BLaER1 (cell line): ENCODE data around the gene AMFR.
A peak's percentile ranks its signal among the peaks of the same experiment; 100 is the strongest.

Experiments used
- H3K27ac ChIP-seq: shearing (Covaris generic); formaldehyde crosslinking; 2 replicates; pipeline ENCODE4 v1.8.1; 2022
- H3K27me3 ChIP-seq: shearing (Covaris generic); formaldehyde crosslinking; 2 replicates; pipeline ENCODE4 v1.8.1; 2022
- H3K36me3 ChIP-seq: shearing (Covaris generic); formaldehyde crosslinking; 2 replicates; pipeline ENCODE4 v1.8.1; 2022
- H3K4me1 ChIP-seq: shearing (Covaris generic); formaldehyde crosslinking; 2 replicates; pipeline ENCODE4 v1.8.1; 2022
- H3K4me2 ChIP-seq: shearing (Covaris generic); formaldehyde crosslinking; 2 replicates; pipeline ENCODE4 v1.8.1; 2022
- H3K4me3 ChIP-seq: shearing (Covaris generic); formaldehyde crosslinking; 2 replicates; pipeline ENCODE4 v1.8.1; 2022
- H3K9ac ChIP-seq: shearing (Covaris generic); formaldehyde crosslinking; 2 replicates; pipeline ENCODE4 v1.8.1; 2022
- H3K9me3 ChIP-seq: shearing (Covaris generic); formaldehyde crosslinking; 2 replicates; pipeline ENCODE4 v1.8.1; 2022
- H4K20me1 ChIP-seq: shearing (Covaris generic); formaldehyde crosslinking; 2 replicates; pipeline ENCODE4 v1.8.1; 2022
- Cebpa-rat ChIP-seq: shearing (Covaris generic); IDR thresholded peaks from 2 replicates; pipeline ENCODE4 v1.8.1; 2022

Gene AMFR

DNA sequence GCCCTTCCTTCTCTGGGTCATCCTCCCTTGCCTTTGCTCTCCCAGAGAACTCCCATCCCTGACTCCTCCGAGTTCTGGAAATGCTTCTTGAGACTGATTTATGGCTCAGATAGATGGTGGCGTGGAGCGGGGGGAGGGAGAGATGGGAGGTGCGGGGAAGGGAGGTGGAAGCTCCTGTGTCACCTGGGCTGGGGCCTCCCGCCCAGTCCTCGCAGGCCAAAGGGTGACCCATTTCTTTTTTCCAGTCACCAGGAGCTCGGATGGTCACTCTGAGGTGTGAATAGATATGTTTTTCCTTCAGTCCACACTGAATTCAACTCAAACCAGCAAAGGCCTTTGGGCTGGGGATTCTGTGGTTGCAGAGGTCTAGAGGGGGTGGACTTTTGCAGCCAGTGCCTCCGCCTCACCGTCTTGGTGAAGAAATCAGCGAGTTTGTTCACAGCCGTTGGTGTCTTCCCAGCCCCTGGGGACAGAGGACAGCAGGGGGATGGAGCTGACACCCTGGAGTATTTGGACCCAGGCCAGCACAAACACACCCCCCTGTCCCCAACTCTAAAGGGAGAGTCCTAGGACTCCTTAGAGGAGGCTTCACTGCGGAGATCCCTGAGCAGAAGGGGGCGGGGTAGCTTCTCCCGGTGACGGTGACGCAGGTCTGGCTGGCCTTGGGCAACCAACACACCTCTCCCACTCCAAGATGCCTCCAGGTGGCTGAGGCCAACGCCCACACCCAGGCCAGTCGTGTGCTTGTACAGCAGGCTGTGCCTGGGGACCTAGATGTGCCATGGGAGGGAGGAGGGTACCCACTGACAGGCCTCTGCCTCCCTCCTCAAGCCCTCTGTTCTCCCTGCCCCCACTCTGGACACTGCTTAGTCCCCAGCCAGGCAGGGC lies 80.6 kb downstream of the AMFR start:
- Histone ChIP-seq H3K36me3 (no peaks in the 10 kb centered on the region), H3K9ac (no peak overlapping the region), H3K27me3 (no peaks in the 10 kb centered on the region), H3K4me3 (no peak overlapping the region), H3K27ac (no peak overlapping the region), H3K4me1 (no peaks in the 10 kb centered on the region), H3K9me3 (no peaks in the 10 kb centered on the region), H4K20me1 (no peaks in the 10 kb centered on the region), H3K4me2 (no peak overlapping the region)
- no peak for TF ChIP-seq Cebpa-rat

DNA sequence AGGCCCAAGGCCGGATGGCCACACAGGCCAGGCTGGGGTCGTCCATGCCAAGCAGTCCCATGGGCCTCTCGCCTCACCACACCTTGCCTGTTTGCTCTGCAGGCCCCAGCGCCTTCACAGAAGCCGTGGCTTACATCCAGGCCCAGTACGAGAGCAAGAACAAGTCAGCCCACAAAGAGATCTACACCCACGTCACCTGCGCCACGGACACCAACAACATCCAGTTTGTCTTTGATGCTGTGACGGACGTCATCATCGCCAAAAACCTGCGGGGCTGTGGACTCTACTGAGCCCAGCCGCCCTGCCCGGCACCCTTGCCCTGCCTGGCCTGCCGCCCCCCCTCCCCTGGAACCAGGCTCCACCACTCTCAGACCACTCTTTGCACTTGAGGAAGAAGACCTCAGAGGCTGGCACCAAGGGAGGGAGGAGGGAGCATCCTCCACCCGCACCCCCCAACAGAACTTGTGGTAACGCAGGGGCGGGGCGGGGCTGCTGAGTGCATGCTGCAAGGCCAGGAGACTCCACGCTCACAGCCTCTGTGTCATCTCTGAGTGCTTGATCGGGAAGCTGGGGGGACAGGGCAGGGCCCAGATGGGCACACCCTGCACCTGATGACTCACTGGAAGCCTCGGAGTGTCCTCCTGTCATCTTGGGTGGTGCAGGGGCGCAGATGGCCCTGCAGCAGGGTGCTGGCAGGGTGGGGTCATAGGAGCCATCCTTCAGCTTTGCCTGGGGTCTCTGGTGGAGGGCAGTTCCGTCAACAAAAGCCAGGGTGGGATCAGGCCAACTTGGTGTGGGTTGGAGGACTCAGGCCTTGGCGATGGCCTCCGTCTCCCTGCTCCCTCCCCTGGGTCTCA lies 81.5 kb downstream of the AMFR start:
- no peak overlapping the region for H3K9ac ChIP-seq
- no peak overlapping the region for H3K27ac ChIP-seq
- H3K4me1 ChIP-seq, result peaks cover 2% of the 10 kb centered on the region
- no peaks in the 10 kb centered on the region for H4K20me1 ChIP-seq
- H3K27me3 ChIP-seq, result no peaks in the 10 kb centered on the region
- no peak overlapping the region for H3K4me2 ChIP-seq
- H3K4me3 ChIP-seq, result no peak overlapping the region
- no peak for TF ChIP-seq Cebpa-rat
- H3K9me3 ChIP-seq, result no peaks in the 10 kb centered on the region
- no peaks in the 10 kb centered on the region for H3K36me3 ChIP-seq

DNA sequence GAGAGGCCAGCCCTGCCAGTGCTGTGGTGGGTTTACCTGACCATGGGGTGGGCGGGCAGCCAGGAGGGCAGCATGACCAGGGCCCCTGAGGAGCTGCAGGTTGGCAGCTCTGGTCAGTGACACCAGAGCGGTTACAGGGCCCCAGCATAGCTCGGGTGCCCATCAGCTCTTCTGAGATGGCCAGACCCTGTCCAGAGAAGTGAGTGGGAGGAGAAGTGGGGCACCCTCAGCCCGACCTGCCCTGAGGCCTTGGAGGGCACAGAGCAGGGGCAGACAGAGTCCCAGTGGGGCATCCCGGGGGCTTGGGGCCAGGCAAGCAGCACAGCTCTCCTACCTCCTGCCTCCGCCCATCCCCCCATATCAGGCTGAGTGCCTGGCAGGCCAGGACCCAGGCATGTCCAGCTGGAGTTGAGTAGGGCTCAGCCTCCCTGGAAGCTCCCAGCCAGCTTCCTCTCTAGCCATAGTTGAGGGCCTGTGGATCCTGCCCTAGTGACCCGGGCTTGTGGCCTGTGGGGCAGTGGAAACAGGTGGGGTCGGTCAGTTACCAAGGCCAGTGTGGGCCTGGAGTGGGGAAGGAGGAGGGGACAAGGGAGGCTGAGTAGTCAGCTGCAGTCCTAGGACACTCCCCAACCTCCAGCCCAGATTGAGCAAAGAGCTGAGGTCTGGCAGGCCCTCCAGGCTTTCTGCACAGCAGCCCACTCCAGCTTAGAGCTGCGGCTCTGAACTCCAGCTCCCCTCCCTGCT lies 83.5 kb downstream of the AMFR start:
- no peak for TF ChIP-seq Cebpa-rat
- H3K27me3 ChIP-seq, result no peaks in the 10 kb centered on the region
- H3K36me3 ChIP-seq, result no peaks in the 10 kb centered on the region
- peaks cover 23% of the 10 kb centered on the region for H3K4me1 ChIP-seq
- peak overlapping the region; percentile 1; the same call in 1 of the 2 replicates for H3K27ac ChIP-seq
- H3K9ac ChIP-seq, result no peak overlapping the region
- no peaks in the 10 kb centered on the region for H3K9me3 ChIP-seq
- no peak overlapping the region for H3K4me2 ChIP-seq
- H4K20me1 ChIP-seq, result no peaks in the 10 kb centered on the region
- no peak overlapping the region for H3K4me3 ChIP-seq

DNA sequence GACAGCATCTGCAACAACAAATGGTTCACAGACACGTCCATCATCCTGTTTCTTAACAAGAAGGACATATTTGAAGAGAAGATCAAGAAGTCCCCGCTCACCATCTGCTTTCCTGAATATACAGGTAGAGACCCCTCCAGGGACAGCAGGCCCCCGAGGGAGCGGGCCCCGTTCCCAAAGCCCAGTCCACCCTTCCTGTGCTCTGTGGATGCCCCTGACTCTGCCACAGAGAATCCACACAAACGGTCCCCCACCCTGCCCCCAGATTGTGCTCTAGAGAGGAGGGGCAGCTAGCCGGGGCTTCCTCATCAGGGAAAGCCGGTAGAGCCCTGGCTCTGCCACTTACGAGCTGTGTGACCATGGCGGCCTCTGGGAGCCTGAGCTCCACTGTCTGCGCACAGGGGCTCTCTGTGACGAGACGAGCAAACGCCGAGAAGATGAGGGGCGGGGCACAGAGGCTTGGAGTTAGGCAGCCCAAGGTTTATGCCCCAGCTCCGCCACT lies 84.4 kb downstream of the AMFR start:
- peaks cover 32% of the 10 kb centered on the region for H3K4me1 ChIP-seq
- no peak for TF ChIP-seq Cebpa-rat
- H3K27me3 ChIP-seq, result no peaks in the 10 kb centered on the region
- H3K4me3 ChIP-seq, result no peak overlapping the region
- no peaks in the 10 kb centered on the region for H4K20me1 ChIP-seq
- no peaks in the 10 kb centered on the region for H3K9me3 ChIP-seq
- H3K9ac ChIP-seq, result no peak overlapping the region
- H3K36me3 ChIP-seq, result no peaks in the 10 kb centered on the region
- H3K27ac ChIP-seq, result no peak overlapping the region
- H3K4me2 ChIP-seq, result no peak overlapping the region

DNA sequence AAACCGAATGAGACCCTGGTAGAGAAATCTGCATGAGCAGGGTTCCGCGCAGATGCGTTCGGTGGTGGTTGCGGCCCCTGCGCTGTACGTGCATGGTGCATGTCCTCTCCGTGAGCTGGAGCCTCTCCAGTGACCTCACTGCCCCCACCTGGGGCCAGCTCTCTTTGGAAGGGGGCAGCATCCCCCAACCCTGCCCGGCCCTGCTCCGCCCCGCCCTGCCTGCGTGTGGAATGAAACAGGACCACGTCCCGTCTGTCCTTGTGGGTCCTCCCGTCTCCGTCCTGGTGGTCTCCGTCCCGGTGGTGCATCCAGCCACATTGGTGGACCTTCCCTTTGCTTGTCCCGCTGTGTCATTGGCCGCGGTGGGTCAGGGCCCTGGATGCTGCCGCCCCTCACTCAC lies 84.9 kb downstream of the AMFR start:
- Histone ChIP-seq H4K20me1 (no peaks in the 10 kb centered on the region), H3K27ac (no peak overlapping the region), H3K4me3 (no peak overlapping the region), H3K9me3 (no peaks in the 10 kb centered on the region), H3K36me3 (no peaks in the 10 kb centered on the region), H3K9ac (no peak overlapping the region), H3K4me1 (peaks cover 37% of the 10 kb centered on the region), H3K27me3 (no peaks in the 10 kb centered on the region), H3K4me2 (no peak overlapping the region)
- no peak for TF ChIP-seq Cebpa-rat

DNA sequence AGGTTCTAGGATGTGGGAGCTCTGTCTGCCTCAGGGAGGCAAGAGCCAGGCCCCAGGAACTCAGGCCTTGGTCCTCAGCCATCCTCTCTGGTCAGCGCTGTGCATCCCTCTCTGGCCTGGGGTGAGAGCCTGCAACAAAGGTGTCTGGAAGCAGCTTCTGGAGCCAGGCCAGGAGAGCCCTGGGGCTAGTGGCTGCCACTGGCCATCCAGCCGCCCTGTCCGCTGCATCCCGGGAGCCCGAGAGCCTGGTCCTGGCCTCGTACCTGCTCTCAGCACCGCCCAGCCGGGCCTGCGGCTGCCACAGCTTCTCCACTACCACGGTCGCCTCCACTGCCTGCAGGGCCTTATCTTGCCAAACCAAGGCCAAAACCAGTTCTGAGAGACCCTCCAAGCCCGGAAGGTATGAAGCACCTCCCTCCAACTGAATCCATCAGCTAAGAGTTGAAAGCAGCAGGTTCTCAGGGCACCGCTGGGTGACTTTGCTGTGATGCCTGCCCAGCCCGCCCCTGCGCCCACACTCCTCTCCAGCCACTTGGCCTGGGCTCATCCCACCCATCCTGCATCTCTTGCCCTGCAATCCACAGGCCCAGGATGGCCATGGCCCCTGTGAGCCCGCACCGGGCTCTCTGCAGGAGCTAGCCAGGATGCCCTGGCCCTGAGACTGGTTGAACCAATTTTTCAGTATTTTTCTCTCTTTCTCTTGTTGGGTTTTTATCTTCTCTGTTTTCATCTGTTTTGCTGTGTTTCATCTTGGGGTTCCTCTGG lies 85.7 kb downstream of the AMFR start:
- Histone ChIP-seq H3K4me2 (no peak overlapping the region), H3K36me3 (no peaks in the 10 kb centered on the region), H4K20me1 (no peaks in the 10 kb centered on the region), H3K4me3 (no peak overlapping the region), H3K4me1 (peaks cover 43% of the 10 kb centered on the region), H3K9ac (no peak overlapping the region), H3K9me3 (no peaks in the 10 kb centered on the region), H3K27ac (no peak overlapping the region), H3K27me3 (no peaks in the 10 kb centered on the region)
- TF ChIP-seq Cebpa-rat, result no peak

DNA sequence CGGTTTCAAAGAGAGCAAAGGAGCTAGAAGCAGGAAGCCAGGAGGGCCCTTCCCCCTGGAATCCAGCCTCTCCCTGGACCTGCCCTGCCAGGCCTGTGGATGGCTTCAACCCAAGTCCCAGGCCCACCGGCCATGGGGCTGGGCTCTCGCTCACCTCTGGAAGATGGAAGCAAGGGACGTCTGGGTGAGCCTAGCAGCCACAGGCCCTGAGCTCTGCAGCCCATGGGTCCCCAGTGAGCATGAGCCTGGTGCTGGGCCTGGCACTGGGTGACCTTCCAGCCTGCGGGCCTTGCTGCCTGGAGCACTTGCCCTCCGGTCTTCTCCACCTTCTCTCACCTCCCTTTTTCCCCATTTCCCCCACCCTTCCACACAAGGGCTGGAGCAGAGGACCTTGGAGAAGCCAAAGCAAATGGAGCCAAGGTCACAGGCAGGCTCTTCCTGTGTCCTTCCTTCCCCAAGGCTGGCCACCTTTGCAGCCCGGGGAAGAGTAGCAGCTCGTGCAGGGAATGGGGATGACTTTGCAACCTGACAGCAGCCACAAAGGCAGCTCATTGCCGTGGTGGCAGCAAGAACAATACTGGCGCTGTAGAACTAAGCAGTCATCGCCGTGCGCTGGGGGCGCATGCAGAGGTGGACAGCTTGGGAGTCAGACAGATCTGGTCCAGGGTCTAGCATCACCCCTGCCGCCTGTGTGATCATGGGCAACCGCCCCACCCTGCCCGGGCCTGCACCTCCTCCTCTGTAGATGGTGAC lies 86.6 kb downstream of the AMFR start:
- peak overlapping the region; percentile 89 for H3K4me2 ChIP-seq

DNA sequence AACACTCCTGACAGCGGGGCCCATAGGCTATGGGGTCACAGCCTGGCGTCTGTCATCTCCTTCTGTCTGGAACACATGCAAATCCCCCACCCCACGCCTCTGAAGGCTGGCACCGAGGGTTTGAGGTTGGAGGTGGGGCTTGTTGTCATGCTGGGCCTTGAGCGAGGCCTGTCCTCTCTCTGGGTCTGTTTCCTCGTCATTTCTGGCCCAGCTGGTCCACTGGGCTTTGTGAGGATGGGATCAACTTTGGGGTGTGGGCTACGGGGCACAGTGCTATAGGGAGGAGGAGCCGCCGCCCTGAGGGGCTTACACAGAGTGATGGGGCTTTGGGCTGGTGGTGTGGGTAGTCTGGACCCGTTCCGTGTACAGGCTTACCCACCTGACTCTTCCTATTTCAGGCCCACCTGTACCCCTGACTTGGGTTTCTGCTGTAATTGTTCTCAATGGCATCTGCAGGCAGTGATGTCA lies 87.5 kb downstream of the AMFR start:
- peaks cover 59% of the 10 kb centered on the region for H3K4me1 ChIP-seq
- H4K20me1 ChIP-seq, result no peaks in the 10 kb centered on the region
- no peaks in the 10 kb centered on the region for H3K36me3 ChIP-seq
- H3K4me2 ChIP-seq, result peak overlapping the region; percentile 89
- no peak for TF ChIP-seq Cebpa-rat
- H3K9me3 ChIP-seq, result no peaks in the 10 kb centered on the region
- peak overlapping the region; percentile 64 for H3K27ac ChIP-seq
- H3K27me3 ChIP-seq, result no peaks in the 10 kb centered on the region
- H3K4me3 ChIP-seq, result peak overlapping the region; percentile 38; the same call in 1 of the 2 replicates
- peak overlapping the region; percentile 50; the same call in 1 of the 2 replicates for H3K9ac ChIP-seq

More for the DNA sequence above, 86.6 kb downstream of the AMFR start:
- no peak overlapping the region for H3K9ac ChIP-seq
- peaks cover 51% of the 10 kb centered on the region for H3K4me1 ChIP-seq
- H3K9me3 ChIP-seq, result no peaks in the 10 kb centered on the region
- peak overlapping the region; percentile 64; the same call in 1 of the 2 replicates for H3K27ac ChIP-seq
- H4K20me1 ChIP-seq, result no peaks in the 10 kb centered on the region
- TF ChIP-seq Cebpa-rat, result no peak
- no peaks in the 10 kb centered on the region for H3K27me3 ChIP-seq
- no peak overlapping the region for H3K4me3 ChIP-seq
- H3K36me3 ChIP-seq, result no peaks in the 10 kb centered on the region
